Activated T-cell treated with anti-CD3 and anti-CD28 coated beads, Interleukin-2, amount 50 U/mL, for 4 hours (primary cell): ENCODE measurements around the gene KRTAP10-1. TPM values are rescaled to one million over a fixed set of nuclear protein-coding genes. Genes with fewer than 3 reads are reported as not detected.

ENCODE experiments used
- ATAC-seq, 2 donors: fragments of 200-7000 bp; cut with Tn5 transposase; one replicate each; pipeline ENCODE4 v1.10.0; 2021
- DNase-seq: peaks from one replicate; pipeline ENCODE4 v3.0.0-alpha.2; 2020
- H3K27me3 Mint-ChIP-seq: one replicate; pipeline ENCODE4 v1.8.0; 2021; ENCODE audit warnings: low read depth, mixed read lengths
- H3K36me3 Mint-ChIP-seq: one replicate; pipeline ENCODE4 v1.8.0; 2022; ENCODE audit warnings: mixed read lengths; ENCODE audit not compliant: insufficient read depth
- H3K4me1 Mint-ChIP-seq: one replicate; pipeline ENCODE4 v1.8.0; 2021; ENCODE audit warnings: low read depth, mixed read lengths
- H3K4me3 Mint-ChIP-seq: one replicate; pipeline ENCODE4 v1.8.0; 2021; ENCODE audit warnings: mild to moderate bottlenecking, moderate library complexity, mixed read lengths
- H3K9me3 Mint-ChIP-seq: one replicate; pipeline ENCODE4 v1.8.0; 2021; ENCODE audit warnings: mixed read lengths
- total RNA-seq, 3 donors: library from RNA; stranded (reverse); gene quantifications; one replicate each; pipeline ENCODE4 v1.2.1, GENCODE V29; 2021

The KRTAP10-1 gene
- total RNA-seq, 3 donors from 2014 or later = not detected

DNA sequence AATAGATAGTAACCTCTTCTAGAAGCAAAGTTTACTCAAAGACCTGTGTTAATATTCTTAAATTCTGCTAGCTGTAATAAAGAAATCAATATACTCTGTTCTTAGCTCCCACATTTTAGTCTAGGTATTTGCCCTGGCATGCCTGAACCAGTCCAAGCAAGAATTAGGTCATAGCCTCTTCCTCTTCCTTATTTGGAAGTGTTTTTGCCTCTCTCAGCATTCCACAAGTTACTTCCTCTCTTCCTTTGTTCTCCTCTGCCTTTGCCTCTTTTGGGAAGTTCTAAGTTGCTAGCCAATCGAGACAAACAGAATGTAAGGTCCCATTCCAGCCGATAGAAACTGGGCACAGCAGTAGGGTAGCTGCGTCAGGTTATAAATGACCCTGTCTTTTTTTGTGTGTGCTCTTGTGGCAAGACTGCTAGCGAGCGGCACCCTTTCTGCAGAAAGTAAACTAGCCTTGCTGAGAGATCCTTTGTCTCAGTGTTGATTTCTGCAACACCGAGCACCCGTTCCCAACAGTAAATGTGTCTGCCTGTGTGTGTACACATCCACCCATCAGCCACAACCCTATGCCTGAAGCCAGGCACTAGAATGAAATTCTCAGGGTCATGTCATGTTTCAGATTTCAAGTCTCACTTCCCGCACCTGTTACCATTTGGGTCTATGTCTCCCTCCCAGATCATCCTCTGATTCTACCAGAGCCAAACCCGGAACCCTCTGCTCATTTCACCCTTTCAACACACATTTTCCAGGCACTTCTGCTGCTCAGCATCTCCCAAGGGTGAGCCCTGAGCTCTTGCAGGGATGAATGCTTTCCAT lies 47.2 kb downstream of the KRTAP10-1 start:
- DNase-seq (no peak), ATAC-seq (no peak)
- H3K4me3 Mint-ChIP-seq = no peak overlapping the region
- H3K9me3 Mint-ChIP-seq = peaks cover 12% of the 10 kb centered on the region
- H3K27me3 Mint-ChIP-seq = peaks cover 25% of the 10 kb centered on the region
- H3K4me1 Mint-ChIP-seq = no peaks in the 10 kb centered on the region
- H3K36me3 Mint-ChIP-seq = peaks cover 2% of the 10 kb centered on the region

DNA sequence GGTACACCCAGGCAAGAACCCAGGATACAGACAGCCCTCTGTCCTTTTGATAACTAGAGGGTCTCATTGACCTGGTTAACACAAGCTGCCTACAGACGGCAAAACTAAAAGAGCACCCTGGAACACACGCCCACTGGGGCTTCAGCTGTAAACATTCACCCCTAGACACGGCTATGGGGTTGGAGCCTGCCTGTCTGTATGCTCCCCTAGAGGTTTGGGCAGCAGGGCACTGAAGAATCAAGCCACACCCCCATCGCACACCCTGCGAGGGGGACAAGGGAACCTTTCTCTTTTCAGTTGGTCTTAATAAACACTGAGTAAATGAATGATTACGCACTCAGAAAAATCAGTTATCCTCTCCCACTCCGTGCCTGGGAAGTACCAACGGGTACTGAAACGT lies 49.2 kb downstream of the KRTAP10-1 start:
- DNase-seq (no peak), ATAC-seq (no peak)
- Mint-ChIP-seq H3K36me3 (peaks cover 2% of the 10 kb centered on the region), H3K9me3 (peaks cover 12% of the 10 kb centered on the region), H3K27me3 (peaks cover 16% of the 10 kb centered on the region), H3K4me1 (peaks cover 5% of the 10 kb centered on the region), H3K4me3 (no peak overlapping the region)

- no peak for DNase-seq
- peaks cover 2% of the 10 kb centered on the region for H3K36me3 Mint-ChIP-seq
- peaks cover 12% of the 10 kb centered on the region for H3K27me3 Mint-ChIP-seq
- no peak overlapping the region for H3K4me3 Mint-ChIP-seq
- H3K4me1 Mint-ChIP-seq = peaks cover 6% of the 10 kb centered on the region
- H3K9me3 Mint-ChIP-seq = peaks cover 12% of the 10 kb centered on the region
- ATAC-seq = no peak
These were observed 49.6 kb downstream of the KRTAP10-1 start for GRCh38 chr21:44490405-44490804.

- Mint-ChIP-seq H3K4me1 (peaks cover 6% of the 10 kb centered on the region), H3K9me3 (peaks cover 12% of the 10 kb centered on the region), H3K4me3 (no peak overlapping the region), H3K36me3 (peaks cover 2% of the 10 kb centered on the region), H3K27me3 (peaks cover 11% of the 10 kb centered on the region)
- no peak for ATAC-seq
- DNase-seq = no peak
These were observed 50.0 kb downstream of the KRTAP10-1 start for GRCh38 chr21:44489962-44490361.

Other genes starting within 250 kb of the KRTAP10-1 start
- gene PFKL, start 240.1 kb downstream of the KRTAP10-1 start, total RNA-seq = 100 to 1,000 TPM; 102 to 122 (median 116) TPM
- 10 to 100 TPM; 30.2 to 32.7 (median 30.5) TPM for gene CFAP410, start 200.8 kb downstream of the KRTAP10-1 start, total RNA-seq
- 10 to 100 TPM in 1 of 3 donors, 1 to 10 TPM in 1, under 1 TPM in 1; 0.95 to 21.6 (median 2.5) TPM for gene TRPM2, start 186.6 kb downstream of the KRTAP10-1 start, total RNA-seq
- under 1 TPM; 0.24 to 0.57 (median 0.35) TPM for gene LRRC3, start 84.7 kb downstream of the KRTAP10-1 start, total RNA-seq
- not detected for gene KRTAP10-2, start 11.3 kb upstream of the KRTAP10-1 start, total RNA-seq
- not detected for gene KRTAP10-3, start 18.6 kb upstream of the KRTAP10-1 start, total RNA-seq
- gene KRTAP10-4, start 33.5 kb upstream of the KRTAP10-1 start, total RNA-seq = not detected
- gene KRTAP10-5, start 40.4 kb upstream of the KRTAP10-1 start, total RNA-seq = not detected
- not detected for gene KRTAP10-6, start 52.3 kb upstream of the KRTAP10-1 start, total RNA-seq
- gene KRTAP10-7, start 60.4 kb upstream of the KRTAP10-1 start, total RNA-seq = not detected
- gene KRTAP10-8, start 71.9 kb upstream of the KRTAP10-1 start, total RNA-seq = not detected
- not detected for gene KRTAP10-9, start 86.9 kb upstream of the KRTAP10-1 start, total RNA-seq
- not detected for gene KRTAP10-10, start 97.2 kb upstream of the KRTAP10-1 start, total RNA-seq
- gene KRTAP10-11, start 106.2 kb upstream of the KRTAP10-1 start, total RNA-seq = not detected
- not detected for gene KRTAP12-4, start 114.5 kb upstream of the KRTAP10-1 start, total RNA-seq
- gene KRTAP12-3, start 117.7 kb upstream of the KRTAP10-1 start, total RNA-seq = not detected
- not detected for gene KRTAP12-2, start 126.7 kb upstream of the KRTAP10-1 start, total RNA-seq
- not detected for gene KRTAP12-1, start 142.0 kb upstream of the KRTAP10-1 start, total RNA-seq
- gene KRTAP10-12, start 157.0 kb upstream of the KRTAP10-1 start, total RNA-seq = not detected
- not detected for gene TSPEAR, start 171.4 kb upstream of the KRTAP10-1 start, total RNA-seq